KOPT-K1 (cell line): Measurements from ENCODE around the gene TCL1B.

ENCODE experiments used
- H3K27ac ChIP-seq: fragments of 200-600 bp; sonication (generic); 2 replicates; pipeline ENCODE4 v1.5.1; 2016; ENCODE audit warnings: antibody characterized with exemption, mild to moderate bottlenecking, low read depth, low read length; ENCODE audit not compliant: poor library complexity, severe bottlenecking
- H3K36me3 ChIP-seq: fragments of 200-600 bp; sonication (generic); 2 replicates; pipeline ENCODE4 v1.5.1; 2017; ENCODE audit warnings: antibody characterized with exemption, mild to moderate bottlenecking, low read length, moderate library complexity; ENCODE audit not compliant: insufficient read depth
- H3K9me3 ChIP-seq: fragments of 200-600 bp; sonication (generic); 2 replicates; pipeline ENCODE4 v1.5.1; 2017; ENCODE audit warnings: antibody characterized with exemption, low read length, mild to moderate bottlenecking; ENCODE audit not compliant: insufficient read depth, poor library complexity, severe bottlenecking

The TCL1B gene

DNA sequence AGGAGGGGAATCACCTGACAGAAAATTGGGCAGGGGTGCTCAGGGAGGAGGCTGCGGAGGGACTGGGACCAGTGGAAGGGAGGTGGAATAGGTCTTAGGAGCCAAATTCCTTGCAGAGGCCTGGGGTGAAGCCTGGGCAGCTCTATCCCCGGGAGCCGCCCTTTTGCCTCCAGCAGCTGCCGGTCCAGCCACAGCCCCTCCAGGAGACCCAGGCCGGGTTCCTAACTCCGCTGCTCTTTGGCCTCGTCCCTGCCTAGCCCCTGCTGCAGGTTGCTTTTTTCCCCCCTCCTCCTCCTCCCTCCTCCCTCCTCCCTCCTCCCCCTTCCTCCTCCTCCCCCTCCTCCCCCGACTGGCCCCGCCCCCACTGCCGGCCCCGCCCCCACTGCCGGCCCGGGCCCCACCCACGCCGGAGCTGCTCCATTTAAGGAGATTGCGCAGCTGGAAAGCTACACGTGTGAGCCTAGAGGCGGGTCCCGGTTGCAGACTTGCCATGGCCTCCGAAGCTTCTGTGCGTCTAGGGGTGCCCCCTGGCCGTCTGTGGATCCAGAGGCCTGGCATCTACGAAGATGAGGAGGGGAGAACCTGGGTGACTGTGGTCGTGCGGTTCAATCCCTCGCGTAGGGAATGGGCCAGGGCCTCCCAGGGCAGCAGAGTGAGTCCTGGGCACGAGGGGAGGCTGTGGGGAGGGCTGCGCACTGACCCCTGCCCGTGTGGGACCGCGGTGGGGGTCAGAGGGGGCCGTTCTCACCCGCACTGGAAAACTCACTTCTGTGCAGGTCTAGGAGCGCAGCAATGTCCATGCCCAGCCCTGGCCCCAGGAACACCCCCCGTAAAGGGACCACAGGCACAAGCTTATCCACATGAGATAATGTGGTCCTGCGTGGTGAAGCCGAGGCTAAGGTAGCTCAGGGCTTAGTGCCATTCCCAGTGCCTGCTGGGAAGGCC, at the start of gene TCL1B:
TSS of gene TCL1B (plus strand) at position 449 of the 945 bp plus-strand sequence. CDS start at position 491, 42 bp downstream.
- Histone ChIP-seq H3K9me3 (no peaks in the 10 kb centered on the region), H3K36me3 (no peaks in the 10 kb centered on the region), H3K27ac (no peak within 1 kb of the TSS)

- peaks cover 4% of the 10 kb centered on the region for H3K9me3 ChIP-seq
- H3K36me3 ChIP-seq = no peaks in the 10 kb centered on the region
- no peak overlapping the region for H3K27ac ChIP-seq
Measured at GRCh38 chr14:95644981-95645380, 41.2 kb upstream of the TCL1B start.

- H3K27ac ChIP-seq = no peak overlapping the region
- no peaks in the 10 kb centered on the region for H3K36me3 ChIP-seq
- H3K9me3 ChIP-seq = peaks cover 4% of the 10 kb centered on the region
Measured at GRCh38 chr14:95645389-95645996, 40.7 kb upstream of the TCL1B start.

DNA sequence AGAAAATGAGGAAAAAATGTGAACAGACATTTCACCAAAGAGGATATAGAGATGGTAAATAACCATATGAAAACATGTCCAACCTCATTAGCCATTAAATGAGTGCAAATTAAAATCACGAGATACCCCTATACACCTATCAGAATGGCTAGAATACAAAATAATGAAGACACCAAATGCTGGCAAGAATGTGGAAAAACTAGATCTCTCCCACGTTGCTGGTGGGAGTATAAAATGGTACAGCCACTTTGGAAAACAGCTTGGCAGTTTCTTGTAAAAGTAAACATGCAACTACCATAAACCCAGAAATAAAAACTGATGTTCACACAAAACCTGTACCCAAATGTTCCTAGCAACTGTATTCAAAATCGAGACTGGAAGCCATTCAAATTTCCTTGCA, 38.3 kb upstream of the TCL1B start:
- Histone ChIP-seq H3K36me3 (no peaks in the 10 kb centered on the region), H3K27ac (no peak overlapping the region), H3K9me3 (peaks cover 4% of the 10 kb centered on the region)

DNA sequence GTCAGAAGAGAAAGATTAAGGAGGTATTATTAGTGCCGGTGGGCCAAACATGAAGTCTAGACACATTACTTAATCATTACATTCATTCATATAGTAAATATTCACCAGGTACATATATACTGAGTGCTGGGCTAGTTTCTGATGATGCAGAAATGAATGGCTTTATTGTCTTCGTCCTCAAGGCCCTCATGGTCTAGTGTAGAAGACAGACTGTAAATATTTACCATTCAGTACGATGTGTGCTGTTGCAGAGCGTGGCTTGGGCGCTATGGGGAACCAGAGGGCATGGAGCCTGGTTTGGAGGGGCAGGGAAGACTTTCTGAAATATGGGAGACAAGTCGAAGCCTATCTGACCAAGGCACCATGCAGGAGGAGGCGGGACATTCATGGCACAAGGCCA, 37.0 kb upstream of the TCL1B start:
- no peaks in the 10 kb centered on the region for H3K36me3 ChIP-seq
- no peak overlapping the region for H3K27ac ChIP-seq

GRCh38 chr14:95651028-95651427, 35.2 kb upstream of the TCL1B start:
- H3K27ac ChIP-seq = no peak overlapping the region
- H3K36me3 ChIP-seq = no peaks in the 10 kb centered on the region
- H3K9me3 ChIP-seq = no peaks in the 10 kb centered on the region

More for the DNA sequence above, 37.0 kb upstream of the TCL1B start:
- H3K9me3 ChIP-seq = peaks cover 4% of the 10 kb centered on the region

DNA sequence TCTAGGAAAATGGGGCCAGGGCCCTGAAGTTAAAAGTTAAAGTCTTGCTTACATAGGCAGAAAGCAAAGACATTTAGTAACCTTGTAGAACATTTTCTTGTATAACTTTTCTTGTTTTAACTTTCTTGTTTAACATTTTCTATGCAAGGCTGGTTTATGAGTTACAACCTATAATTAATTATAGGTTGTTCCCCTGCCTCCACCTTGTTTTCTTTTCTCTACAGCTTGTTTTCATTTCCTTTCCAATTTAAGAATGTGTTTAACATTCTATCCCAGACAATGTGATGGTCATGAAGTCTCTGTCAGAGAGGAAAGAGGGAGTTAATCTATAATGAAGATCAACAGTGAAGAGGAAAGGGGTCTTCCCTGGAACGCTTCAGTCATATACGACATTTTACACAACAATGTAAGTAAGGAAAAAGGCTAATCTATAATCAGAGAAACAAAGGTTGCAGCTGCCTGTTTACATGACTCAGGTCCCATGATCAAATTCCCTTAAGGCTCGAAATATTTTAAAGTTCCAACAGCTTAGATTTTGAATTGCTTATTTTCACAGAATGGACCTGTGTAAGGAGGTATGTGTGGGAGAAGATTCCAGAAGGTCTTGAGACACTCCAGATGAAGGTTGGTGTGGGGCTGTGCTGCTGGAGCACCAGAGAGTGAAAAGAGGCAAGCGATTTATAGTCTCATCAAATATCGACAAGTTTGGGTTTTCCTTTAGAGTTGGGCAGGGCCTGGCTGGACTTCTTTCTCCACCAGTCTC, 34.2 kb upstream of the TCL1B start:
- Histone ChIP-seq H3K9me3 (no peaks in the 10 kb centered on the region), H3K27ac (no peak overlapping the region), H3K36me3 (no peaks in the 10 kb centered on the region)

GRCh38 chr14:95652690-95653089, 33.5 kb upstream of the TCL1B start:
- H3K27ac ChIP-seq = no peak overlapping the region

GRCh38 chr14:95655461-95655860, 30.8 kb upstream of the TCL1B start:
- H3K9me3 ChIP-seq = no peaks in the 10 kb centered on the region

More at GRCh38 chr14:95652690-95653089, 33.5 kb upstream of the TCL1B start:
- no peaks in the 10 kb centered on the region for H3K9me3 ChIP-seq
- H3K36me3 ChIP-seq = no peaks in the 10 kb centered on the region

GRCh38 chr14:95656634-95657033, 29.6 kb upstream of the TCL1B start:
- no peaks in the 10 kb centered on the region for H3K36me3 ChIP-seq
- H3K27ac ChIP-seq = no peak overlapping the region
- H3K9me3 ChIP-seq = no peaks in the 10 kb centered on the region

More at GRCh38 chr14:95655461-95655860, 30.8 kb upstream of the TCL1B start:
- H3K36me3 ChIP-seq = no peaks in the 10 kb centered on the region
- no peak overlapping the region for H3K27ac ChIP-seq

DNA sequence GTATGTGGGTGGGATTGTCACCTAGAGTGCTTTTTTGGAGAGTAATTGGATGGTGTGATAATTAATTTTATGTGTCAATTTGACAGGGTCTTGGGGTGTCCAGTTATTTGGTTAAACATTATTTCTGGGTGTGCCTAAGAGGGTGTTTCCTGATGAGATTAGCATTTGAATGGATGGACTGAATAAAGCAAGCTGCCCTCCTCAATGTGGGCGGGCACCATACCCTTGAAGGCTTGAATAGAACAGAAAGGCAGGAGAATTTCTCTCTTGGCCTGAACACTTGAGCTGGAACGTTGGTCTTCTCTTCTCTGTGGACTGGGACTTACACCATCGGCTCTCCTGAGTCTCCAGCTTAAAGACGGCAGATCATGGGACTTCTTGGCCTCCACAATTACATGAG, 28.8 kb upstream of the TCL1B start:
- H3K9me3 ChIP-seq = no peaks in the 10 kb centered on the region
- no peaks in the 10 kb centered on the region for H3K36me3 ChIP-seq
- H3K27ac ChIP-seq = no peak overlapping the region

DNA sequence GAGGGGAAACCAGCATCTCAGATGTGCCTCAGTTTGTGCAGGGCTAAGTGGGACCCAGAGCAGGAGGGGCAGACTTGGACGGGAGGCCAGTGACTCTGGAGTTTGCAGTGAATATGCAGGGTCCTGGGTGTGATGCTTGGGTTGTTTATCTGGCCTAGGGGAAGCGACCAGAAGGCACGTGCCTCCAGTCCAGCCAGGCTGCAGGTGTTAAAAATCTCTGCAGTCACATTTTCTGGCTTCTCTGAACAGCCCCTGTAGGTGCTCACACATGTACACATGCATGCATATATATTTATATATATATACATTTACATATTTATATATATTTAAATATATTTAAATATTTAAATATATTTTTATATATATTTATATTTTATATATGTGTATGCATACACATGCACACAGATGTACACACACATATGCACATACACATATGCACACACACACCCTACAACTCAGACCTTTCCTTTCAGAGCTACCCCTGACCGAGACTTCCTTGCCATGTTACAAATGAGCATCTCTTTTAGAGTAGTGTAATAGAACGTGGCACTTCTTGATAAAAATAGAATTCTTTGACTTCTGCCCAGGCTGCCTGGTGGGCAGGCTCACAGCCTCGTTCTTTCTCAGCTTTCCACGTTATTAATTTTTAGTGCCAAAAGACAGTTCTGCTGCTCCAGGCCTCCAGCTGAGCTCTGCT, 26.8 kb upstream of the TCL1B start:
- no peak overlapping the region for H3K27ac ChIP-seq

GRCh38 chr14:95659990-95660385, 26.2 kb upstream of the TCL1B start:
- Histone ChIP-seq H3K36me3 (no peaks in the 10 kb centered on the region), H3K9me3 (no peaks in the 10 kb centered on the region), H3K27ac (no peak overlapping the region)

More for the DNA sequence above, 26.8 kb upstream of the TCL1B start:
- H3K9me3 ChIP-seq = no peaks in the 10 kb centered on the region
- H3K36me3 ChIP-seq = no peaks in the 10 kb centered on the region

- Histone ChIP-seq H3K9me3 (no peaks in the 10 kb centered on the region), H3K36me3 (no peaks in the 10 kb centered on the region), H3K27ac (no peak overlapping the region)
Measured at GRCh38 chr14:95660651-95661515, 25.3 kb upstream of the TCL1B start.
